PC-3 (cell line): ENCODE results near the gene MYO10. TPM values are rescaled to one million over a fixed set of nuclear protein-coding genes. Genes with fewer than 3 reads are reported as not detected.

Experiments used
- ATAC-seq: fragments of 200-7000 bp; cut with Tn5 transposase; 2 replicates; pipeline ENCODE4 v1.9.1; 2020; ENCODE audit warnings: mild to moderate bottlenecking, moderate library complexity
- BruUV-seq: library from RNA; stranded (reverse); fragments of 400-500 nt; replicated peaks from 2 replicates; lab custom pipeline; 2021; lab: Mats Ljungman, UMichigan
- CTCF ChIA-PET: fragments of 300-600 bp; sonication (Branson Sonifier 250); formaldehyde crosslinking; loops from one replicate; lab custom pipeline; 2022; ENCODE audit warnings: antibody characterized with exemption; lab: Charles Lee
- POLR2A ChIA-PET: fragments of 300-600 bp; sonication (Branson Sonifier 250); formaldehyde crosslinking; loops from one replicate; lab custom pipeline; 2022; ENCODE audit warnings: antibody characterized with exemption; ENCODE audit not compliant: unreplicated experiment; lab: Charles Lee
- DNase-seq: peaks from one replicate; pipeline ENCODE4 v3.0.0-alpha.2; 2015
- H2AFZ ChIP-seq: fragments of 300-600 bp; sonication (generic); 2 replicates; pipeline ENCODE4 v1.6.0; 2016; ENCODE audit warnings: antibody characterized with exemption, low read length
- H3F3A ChIP-seq: fragments of 300-600 bp; sonication (generic); one replicate; pipeline ENCODE4 v1.6.0; 2017; ENCODE audit warnings: antibody characterized with exemption, low read length, control low read depth, mild to moderate bottlenecking; ENCODE audit not compliant: unreplicated experiment
- H3K27ac ChIP-seq: fragments of 300-600 bp; sonication (generic); 2 replicates; pipeline ENCODE4 v1.5.1; 2016; ENCODE audit warnings: mild to moderate bottlenecking, low read length
- H3K27me3 ChIP-seq: fragments of 300-600 bp; sonication (generic); 2 replicates; pipeline ENCODE4 v1.6.1; 2016; ENCODE audit warnings: low read length, mixed read lengths
- H3K36me3 ChIP-seq: fragments of 300-600 bp; sonication (generic); 2 replicates; pipeline ENCODE4 v1.6.1; 2016; ENCODE audit warnings: low read depth, mixed run types, low read length, mixed read lengths
- H3K4me1 ChIP-seq: fragments of 300-600 bp; sonication (generic); 2 replicates; pipeline ENCODE4 v1.5.1; 2016; ENCODE audit warnings: low read length; ENCODE audit not compliant: insufficient read depth
- H3K4me2 ChIP-seq: fragments of 300-600 bp; sonication (generic); 2 replicates; pipeline ENCODE4 v1.6.0; 2016; ENCODE audit warnings: low read length
- H3K4me3 ChIP-seq: fragments of 300-600 bp; sonication (generic); 2 replicates; pipeline ENCODE4 v1.5.1; 2016; ENCODE audit warnings: mild to moderate bottlenecking, low read length, mixed read lengths
- H3K79me2 ChIP-seq: fragments of 300-600 bp; sonication (generic); 2 replicates; pipeline ENCODE4 v1.6.1; 2017; ENCODE audit warnings: low read length, mixed read lengths
- H3K9ac ChIP-seq: fragments of 300-600 bp; sonication (generic); 2 replicates; pipeline ENCODE4 v1.6.0; 2016; ENCODE audit warnings: mild to moderate bottlenecking, low read length
- H3K9me2 ChIP-seq: fragments of 300-600 bp; sonication (generic); replicated peaks from 2 replicates; pipeline ENCODE4 v1.6.1; 2016; ENCODE audit warnings: mixed run types, low read length, mixed read lengths
- H3K9me3 ChIP-seq: fragments of 300-600 bp; sonication (generic); 2 replicates; pipeline ENCODE4 v1.6.1; 2016; ENCODE audit warnings: low read length, mixed read lengths
- H4K20me1 ChIP-seq: fragments of 300-600 bp; sonication (generic); 2 replicates; pipeline ENCODE4 v1.6.1; 2016; ENCODE audit warnings: low read length, mixed read lengths
- EZH2 ChIP-seq: fragments of 300-600 bp; sonication (generic); IDR thresholded peaks from one replicate; pipeline ENCODE4 v1.6.1; 2017; ENCODE audit warnings: antibody characterized with exemption, mild to moderate bottlenecking, low read length; ENCODE audit not compliant: unreplicated experiment
- EZH2phosphoT487 ChIP-seq: fragments of 300-600 bp; sonication (generic); IDR thresholded peaks from 2 replicates; pipeline ENCODE4 v1.6.1; 2018; ENCODE audit warnings: mild to moderate bottlenecking, antibody characterized with exemption, low read length, borderline replicate concordance
- intact Hi-C: fragments of 100-400 bp; cut with micrococcal nuclease; formaldehyde crosslinking; loops from 2 replicates; pipeline ENCODE4 v1.9.0; 2023
- total RNA-seq: library from RNA; depleted of rRNA; stranded (reverse); fragments of >200 nt; gene quantifications from 2 replicates; pipeline ENCODE4 v1.2.3, GENCODE V29; 2014
- TF ChIP-seq, protein P1 (sequence below): fragments of 300-600 bp; sonication (generic); conservative IDR thresholded peaks from 2 replicates; pipeline ENCODE4 v1.5.1; 2017; ENCODE audit warnings: antibody characterized with exemption, low read depth, mild to moderate bottlenecking, low read length

Gene MYO10
- total RNA-seq, 1 experiment from 2014 or later: 52.3 TPM

DNA sequence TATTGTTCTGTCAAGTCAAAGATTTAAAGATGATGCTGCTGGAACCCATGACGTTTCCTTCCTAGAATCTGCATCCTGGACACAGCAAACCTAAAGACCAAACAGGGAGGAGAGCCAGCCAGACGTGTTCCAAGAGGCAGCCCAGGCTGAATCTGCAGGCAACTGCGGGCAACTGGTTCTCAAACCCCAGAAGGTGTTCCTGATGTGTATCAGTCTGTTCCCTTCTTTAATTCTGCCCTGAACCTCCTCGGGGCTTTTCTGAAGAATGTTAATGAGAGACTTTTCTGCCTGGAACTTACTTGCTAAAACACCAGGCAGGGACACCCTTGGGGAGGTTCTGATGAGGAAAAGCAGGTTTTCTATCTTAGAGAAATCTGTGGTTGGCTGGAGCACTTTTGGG lies 186.5 kb downstream of the MYO10 start:
- Histone ChIP-seq H3K36me3 (peaks cover 3% of the 10 kb centered on the region; the same call in 1 of the 2 replicates), H3K27me3 (no peaks in the 10 kb centered on the region), H3F3A (no peaks in the 10 kb centered on the region), H3K9me3 (no peaks in the 10 kb centered on the region), H4K20me1 (no peaks in the 10 kb centered on the region), H3K79me2 (no peaks in the 10 kb centered on the region), H2AFZ (no peak overlapping the region), H3K9ac (no peak overlapping the region), H3K9me2 (no peaks in the 10 kb centered on the region), H3K4me3 (no peak overlapping the region), H3K27ac (no peak overlapping the region), H3K4me1 (no peaks in the 10 kb centered on the region), H3K4me2 (no peak overlapping the region)
- TF ChIP-seq EZH2phosphoT487: no peak
- TF ChIP-seq EZH2: no peak
- TF ChIP-seq, protein P1, sequence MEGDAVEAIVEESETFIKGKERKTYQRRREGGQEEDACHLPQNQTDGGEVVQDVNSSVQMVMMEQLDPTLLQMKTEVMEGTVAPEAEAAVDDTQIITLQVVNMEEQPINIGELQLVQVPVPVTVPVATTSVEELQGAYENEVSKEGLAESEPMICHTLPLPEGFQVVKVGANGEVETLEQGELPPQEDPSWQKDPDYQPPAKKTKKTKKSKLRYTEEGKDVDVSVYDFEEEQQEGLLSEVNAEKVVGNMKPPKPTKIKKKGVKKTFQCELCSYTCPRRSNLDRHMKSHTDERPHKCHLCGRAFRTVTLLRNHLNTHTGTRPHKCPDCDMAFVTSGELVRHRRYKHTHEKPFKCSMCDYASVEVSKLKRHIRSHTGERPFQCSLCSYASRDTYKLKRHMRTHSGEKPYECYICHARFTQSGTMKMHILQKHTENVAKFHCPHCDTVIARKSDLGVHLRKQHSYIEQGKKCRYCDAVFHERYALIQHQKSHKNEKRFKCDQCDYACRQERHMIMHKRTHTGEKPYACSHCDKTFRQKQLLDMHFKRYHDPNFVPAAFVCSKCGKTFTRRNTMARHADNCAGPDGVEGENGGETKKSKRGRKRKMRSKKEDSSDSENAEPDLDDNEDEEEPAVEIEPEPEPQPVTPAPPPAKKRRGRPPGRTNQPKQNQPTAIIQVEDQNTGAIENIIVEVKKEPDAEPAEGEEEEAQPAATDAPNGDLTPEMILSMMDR: no peak
- BruUV-seq: no TSS peak
- ChIA-PET POLR2A (no interaction called here), CTCF (no interaction called here)
- DNase-seq (no peak), ATAC-seq (no peak)
- intact Hi-C loops: no loop called here

DNA sequence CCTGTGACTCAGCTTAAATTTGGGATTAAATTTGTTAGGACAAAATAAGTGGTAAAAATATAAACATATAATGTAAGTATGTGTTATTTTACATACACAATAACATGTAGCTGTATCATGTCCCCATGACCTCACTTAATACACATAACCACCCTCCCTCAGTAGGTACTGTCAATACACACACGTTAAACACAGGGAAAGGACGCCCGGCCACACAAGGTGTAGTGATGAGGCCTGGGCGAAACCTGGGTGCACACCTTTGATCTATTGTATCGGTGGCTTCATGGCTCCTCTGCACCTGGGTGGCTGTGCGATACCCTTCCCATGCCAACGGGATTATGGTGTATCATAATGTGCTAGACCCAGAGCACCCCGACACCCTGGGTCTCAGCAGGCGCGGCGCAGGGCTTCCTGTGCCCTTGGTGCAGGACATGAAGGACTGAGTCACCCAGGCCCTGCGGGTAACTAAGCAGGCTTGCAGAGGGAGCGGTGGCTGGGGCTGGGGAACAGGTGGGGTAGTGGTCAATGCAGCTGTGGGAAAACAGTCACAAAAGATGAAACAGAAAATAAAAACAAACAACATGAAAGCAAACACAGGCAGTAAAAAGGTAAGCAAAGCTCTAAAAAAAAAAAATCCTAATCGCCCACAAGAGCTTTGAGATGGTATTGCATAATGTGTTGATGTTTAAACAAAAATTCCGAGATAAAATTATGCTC lies 191.8 kb downstream of the MYO10 start:
- H4K20me1 ChIP-seq: no peaks in the 10 kb centered on the region
- peaks cover 2% of the 10 kb centered on the region; the same call in 1 of the 2 replicates for H3K36me3 ChIP-seq
- no peaks in the 10 kb centered on the region for H3K9me3 ChIP-seq
- no peaks in the 10 kb centered on the region for H3F3A ChIP-seq
- no peak overlapping the region for H3K27ac ChIP-seq
- H3K27me3 ChIP-seq: no peaks in the 10 kb centered on the region
- ATAC-seq (no peak), DNase-seq (no peak)
- POLR2A ChIA-PET: no interaction called here
- H3K9me2 ChIP-seq: no peaks in the 10 kb centered on the region
- intact Hi-C loops: no loop called here
- no peak overlapping the region for H2AFZ ChIP-seq
- CTCF ChIA-PET: no interaction called here
- H3K4me2 ChIP-seq: no peak overlapping the region
- no peaks in the 10 kb centered on the region for H3K79me2 ChIP-seq
- H3K4me1 ChIP-seq: no peaks in the 10 kb centered on the region
- no peak overlapping the region for H3K9ac ChIP-seq
- no peak for TF ChIP-seq EZH2
- no peak for TF ChIP-seq EZH2phosphoT487
- TF ChIP-seq, protein P1: no peak
- no TSS peak for BruUV-seq
- H3K4me3 ChIP-seq: no peak overlapping the region

DNA sequence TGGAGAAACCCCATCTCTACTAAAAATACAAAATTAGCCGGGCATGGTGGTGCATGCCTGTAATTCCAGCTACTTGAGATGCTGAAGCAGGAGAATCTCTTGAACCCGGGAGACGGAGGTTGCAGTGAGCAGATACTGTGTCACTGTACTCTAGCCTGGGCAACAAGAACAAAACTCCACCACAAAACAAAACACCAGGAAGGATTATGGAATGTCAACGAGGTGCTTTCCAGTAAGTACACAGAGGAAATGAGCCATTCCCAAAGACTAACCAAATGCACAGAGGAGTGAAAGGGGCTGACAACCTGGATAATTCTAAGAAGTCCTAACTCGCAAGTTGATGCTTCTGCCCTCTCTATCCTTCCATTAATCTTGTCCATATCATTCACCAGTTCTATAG lies 193.2 kb downstream of the MYO10 start:
- intact Hi-C loops: no loop called here
- POLR2A ChIA-PET: no interaction called here
- no peaks in the 10 kb centered on the region for H3K9me3 ChIP-seq
- no peak overlapping the region for H3K9ac ChIP-seq
- TF ChIP-seq EZH2phosphoT487: no peak
- no peak for TF ChIP-seq EZH2
- TF ChIP-seq, protein P1: no peak
- H3K9me2 ChIP-seq: no peaks in the 10 kb centered on the region
- H3F3A ChIP-seq: no peaks in the 10 kb centered on the region
- no peak overlapping the region for H3K27ac ChIP-seq
- no peaks in the 10 kb centered on the region for H3K27me3 ChIP-seq
- no peak overlapping the region for H2AFZ ChIP-seq
- CTCF ChIA-PET: no interaction called here
- BruUV-seq: no TSS peak
- H3K4me1 ChIP-seq: no peaks in the 10 kb centered on the region
- H4K20me1 ChIP-seq: no peaks in the 10 kb centered on the region
- DNase-seq: peak; percentile 16
- H3K79me2 ChIP-seq: no peaks in the 10 kb centered on the region
- H3K4me2 ChIP-seq: no peak overlapping the region
- ATAC-seq: no peak
- no peak overlapping the region for H3K4me3 ChIP-seq
- peaks cover 4% of the 10 kb centered on the region; the same call in 1 of the 2 replicates for H3K36me3 ChIP-seq
